GM18870 (cell line): Measurements from ENCODE around the gene COPRS.
"Not testable (repeated sequence)": the region's sequence is repeated elsewhere in the genome, so short reads cannot be mapped to it uniquely, and the experiment has no call there.

Experiments
- ATAC-seq: cut with Tn5 transposase; IDR thresholded peaks from one replicate; pipeline ENCODE4 v1.9.1; 2021; ENCODE audit warnings: moderate library complexity; ENCODE audit not compliant: unreplicated experiment

The COPRS gene

DNA sequence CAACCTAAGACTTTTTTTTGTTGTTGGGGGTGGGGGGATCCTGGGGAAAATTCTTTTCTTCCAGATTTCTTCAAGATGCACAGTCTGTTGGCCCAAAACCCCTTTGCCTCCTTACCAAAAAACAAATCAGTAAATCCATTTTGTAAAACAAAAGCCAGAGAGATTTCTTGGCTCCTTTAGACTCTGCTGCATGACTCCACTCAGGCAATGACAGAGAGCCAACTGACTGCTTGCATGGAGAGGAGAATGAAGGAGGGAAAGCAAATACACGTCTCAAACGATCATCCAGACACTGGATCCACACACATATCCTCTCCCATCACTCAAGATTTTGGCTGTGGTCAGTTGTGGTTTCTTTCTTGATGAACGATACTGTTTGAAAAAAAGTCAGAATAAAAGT, 13.8 kb downstream of the COPRS start:
- no peak for ATAC-seq

DNA sequence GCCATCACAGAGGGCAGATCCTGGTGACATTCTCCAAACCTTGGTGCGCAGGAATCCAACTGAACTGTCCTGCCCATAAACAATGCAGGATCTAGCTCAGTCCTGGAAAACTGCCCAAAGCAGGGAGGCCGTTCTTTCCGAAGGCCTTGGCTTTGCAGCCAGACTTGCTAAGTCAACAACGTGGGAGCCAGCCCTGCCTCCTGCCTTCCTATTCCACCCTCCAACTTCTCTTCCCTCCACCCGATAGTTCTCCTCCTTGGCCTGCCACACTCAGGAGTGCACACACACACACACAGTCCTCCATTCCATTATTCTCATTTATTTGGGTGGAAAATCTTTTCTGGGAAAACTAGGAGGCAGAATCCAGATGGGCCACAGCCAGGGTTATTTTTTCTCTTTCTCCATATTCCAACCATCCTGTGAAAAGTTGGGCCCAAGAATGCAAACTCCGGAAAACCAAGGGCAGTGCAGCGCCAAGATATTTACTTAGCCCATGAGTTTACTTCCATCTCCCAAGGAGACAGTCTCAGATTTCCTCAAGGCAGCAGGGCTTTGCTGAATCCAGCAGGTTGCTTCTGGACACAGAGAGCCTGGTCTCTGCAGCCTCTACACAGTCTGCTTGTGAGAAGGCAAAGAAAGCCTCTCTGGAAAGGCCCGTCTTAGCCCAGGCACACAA, 15.8 kb downstream of the COPRS start:
- no peak for ATAC-seq

DNA sequence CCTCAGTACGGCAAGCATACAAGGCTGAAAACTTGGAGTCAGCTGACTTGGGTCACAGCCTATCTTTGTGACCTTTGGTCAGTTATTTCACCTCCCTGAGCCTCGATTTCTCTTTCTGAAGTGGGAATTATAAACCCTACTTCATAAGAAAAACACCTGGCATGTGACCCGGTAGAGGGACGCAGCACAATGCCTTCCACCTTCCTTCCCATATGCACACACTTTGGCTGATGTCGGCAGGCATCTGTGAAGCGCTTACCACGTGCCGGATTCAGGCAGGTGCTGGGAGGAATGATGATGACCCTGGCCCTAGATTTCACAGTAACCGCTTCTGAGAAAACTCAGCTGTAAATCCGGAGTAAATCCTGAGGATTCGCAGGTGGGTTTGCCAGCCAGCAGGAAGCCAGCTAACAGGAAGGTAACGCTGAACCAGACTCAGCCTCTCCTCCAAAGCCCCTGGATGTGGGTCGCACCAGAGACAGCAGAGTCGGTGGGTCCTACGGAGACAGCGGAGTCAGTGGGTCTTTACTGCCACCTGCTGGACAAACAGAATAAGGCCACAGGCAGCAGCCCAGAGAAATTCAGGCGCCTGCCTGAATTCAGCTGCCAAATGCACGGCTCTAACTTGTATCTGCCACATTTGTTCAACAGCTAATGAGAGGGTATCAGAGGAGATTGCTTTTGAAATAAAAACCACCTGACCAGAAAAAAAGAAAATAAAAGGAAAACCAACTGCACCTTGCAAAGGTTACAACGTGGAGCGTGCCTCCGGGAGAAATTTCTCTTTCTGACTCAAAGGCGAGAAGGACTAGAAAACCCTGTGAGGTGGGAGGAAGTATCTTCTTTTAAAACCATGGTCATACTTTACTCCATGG, 16.6 kb downstream of the COPRS start:
- no peak for ATAC-seq

DNA sequence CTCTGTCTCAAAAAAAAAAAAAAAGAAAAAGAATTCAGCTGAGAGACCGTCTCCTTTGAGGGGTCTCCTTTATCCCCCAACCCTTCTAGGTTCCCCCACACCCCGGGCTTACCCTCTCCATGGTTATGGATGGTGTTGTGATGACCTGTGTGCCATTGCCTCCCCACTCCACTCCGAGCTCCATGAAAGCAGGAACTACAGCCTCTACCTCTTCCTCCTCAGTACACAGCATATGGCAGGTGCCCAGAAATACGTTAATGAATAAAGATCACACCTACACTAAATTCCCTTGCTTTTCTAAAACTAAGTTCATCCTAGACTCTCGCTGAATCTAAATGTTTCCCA, 17.2 kb downstream of the COPRS start:
- no peak for ATAC-seq

DNA sequence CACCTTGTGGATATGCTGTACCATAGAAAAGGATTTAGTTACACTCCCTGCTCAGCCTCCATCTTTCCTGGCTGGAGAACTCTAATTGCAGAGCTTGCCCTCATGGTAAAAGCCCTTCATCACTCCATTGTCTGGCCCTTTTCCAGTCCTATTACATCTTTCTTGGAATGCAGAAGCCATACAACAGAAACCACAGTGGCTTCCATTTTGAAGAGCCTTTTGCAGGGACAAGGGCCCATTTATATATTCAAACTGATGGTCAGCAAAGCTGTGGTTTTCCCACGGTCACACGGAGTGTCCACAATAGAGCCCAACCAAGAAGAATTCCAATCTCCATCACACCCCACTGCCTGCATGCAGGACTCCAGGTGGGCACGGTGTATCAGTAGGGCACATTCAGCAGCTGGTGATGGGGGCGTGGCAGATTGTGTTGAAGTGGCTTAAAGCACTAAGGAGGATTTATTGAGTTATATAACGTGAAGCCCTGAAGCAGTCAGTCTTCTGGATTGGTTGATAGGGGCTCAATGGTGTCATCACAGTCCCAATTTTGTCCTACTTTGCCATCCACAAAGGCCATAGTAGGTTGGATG, 20.3 kb downstream of the COPRS start:
- ATAC-seq = no peak

DNA sequence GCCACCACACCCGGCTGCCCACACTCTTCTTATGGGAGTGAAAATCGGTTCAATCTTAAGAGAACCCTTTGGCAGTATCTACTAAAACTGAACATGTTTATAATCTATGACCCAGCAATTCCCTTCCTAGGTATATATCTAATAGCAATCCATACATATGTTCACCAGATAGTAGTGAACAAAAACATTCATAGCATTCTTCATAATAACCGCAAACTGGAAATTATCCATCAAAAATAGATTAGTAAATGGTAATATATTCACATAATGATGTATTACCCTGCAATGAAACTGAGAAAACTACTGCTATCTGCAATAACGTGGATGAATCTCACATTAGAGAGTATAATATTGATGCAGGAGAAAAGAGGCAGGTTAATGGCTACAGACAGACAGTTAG, 23.1 kb downstream of the COPRS start:
- ATAC-seq = no peak

DNA sequence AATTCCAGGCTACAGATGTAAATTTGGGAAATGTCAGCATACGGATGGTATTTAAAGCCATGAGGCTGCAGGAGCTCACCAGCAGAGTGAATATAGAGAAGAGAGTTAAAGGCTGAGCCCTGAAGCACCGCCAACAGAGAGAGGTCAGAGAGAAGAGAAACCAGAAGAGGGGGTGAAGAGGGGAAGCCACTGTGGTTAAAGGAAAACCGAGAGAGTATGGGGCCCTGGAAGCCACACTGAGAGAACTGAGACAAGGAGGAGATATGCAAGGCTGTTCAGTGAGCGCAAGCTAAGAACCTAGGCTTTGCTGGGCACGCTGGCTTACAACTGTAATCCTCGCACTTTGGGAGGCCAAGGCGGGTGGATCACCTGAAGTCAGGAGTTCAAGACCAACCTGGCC, 24.6 kb downstream of the COPRS start:
- ATAC-seq = peak; percentile 47

DNA sequence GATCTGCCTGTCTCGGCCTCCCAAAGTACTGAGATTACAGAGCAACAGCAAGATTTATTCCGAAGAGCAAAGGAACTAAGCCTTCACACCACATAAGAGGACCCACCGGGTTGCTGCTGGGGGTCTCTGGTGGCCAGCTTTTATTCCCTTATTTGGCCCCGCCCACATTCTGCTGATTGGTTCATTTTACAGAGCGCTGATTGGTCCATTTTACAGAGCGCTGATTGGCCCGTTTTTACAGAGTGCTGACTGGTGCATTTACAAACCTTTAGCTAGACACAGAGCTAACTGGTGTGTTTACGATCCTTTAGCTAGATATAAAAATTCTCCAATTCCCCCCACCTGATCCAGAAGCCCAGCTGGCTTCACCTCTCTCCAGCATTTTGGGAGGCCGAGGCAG, 26.3 kb downstream of the COPRS start:
- ATAC-seq = no peak

DNA sequence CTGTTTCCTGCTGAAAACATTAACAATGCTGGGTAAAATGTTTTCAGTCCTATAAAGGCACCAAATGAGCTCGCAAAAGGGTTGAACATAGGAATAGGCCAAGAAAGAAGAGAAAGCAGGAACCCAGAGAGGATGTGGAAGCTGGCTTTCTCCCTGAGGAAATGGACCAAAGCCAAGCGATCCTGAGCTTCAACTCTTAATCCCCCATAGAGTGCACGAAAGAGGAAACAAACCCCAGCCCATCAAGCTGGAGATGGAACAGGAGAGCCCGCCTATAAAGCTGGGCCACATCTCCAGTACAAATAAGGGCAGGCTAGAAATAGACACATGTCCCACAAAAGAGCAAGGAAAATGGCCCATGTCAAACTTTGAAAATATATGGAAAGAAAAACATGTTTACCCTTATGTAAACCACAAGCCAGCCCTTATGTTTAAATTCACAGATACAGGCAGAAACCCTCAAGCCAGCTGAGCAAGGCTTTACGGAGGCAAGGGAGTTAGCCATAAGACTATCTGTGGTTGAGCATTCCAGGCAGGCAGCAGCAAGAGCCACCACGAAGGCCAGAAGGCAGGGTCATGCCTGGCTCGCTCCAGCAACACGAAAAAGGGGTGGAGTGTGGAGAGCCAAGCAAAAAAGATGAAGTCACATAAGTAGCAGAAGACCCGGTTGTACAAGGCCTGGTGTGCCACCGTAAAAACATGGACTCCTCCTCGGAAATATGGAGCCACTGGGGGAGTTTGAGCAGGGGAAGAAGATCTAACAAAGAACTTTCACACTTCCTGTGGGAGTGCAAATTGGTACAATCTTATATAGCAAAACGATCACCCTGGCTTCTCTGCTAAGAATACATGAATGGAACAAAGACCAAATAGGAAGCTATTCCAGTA, 27.8 kb downstream of the COPRS start:
- ATAC-seq = no peak

DNA sequence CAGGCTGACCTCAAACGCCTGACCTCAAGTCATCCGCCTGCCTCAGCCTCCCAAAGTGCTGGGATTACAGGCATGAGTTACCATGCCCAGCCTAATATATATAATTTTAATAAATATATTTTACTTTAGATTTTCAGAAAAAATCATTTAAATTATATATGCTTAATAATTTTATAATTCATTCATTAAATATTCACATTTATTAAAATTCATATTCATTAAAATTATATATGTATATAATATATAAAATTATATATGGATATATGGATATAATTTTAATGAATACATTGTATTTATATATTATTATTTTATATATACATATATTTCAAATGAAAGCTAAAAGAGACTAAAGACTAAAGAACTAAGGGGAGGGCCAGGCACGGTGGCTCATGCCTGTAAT, 29.4 kb downstream of the COPRS start:
- no peak for ATAC-seq

DNA sequence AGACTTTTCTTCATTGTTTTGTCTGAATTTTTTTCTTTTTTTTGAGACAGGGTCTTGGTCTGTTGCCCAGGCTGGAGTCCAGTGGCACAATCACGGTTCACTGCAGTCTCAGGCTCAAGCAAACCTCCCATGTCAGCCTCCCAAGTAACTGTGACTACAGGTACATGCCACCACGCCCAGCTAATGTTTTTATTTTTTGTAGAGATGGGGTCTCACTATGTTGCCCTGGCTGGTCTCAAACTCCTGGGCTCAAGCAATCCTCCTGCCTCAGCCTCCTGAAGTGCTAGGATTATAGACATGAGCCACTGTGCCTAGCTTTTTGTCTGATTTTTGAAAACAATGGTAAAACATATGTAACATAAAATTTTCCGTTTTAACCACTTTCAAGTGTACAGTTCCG, 30.1 kb downstream of the COPRS start:
- not testable (repeated sequence) for ATAC-seq

DNA sequence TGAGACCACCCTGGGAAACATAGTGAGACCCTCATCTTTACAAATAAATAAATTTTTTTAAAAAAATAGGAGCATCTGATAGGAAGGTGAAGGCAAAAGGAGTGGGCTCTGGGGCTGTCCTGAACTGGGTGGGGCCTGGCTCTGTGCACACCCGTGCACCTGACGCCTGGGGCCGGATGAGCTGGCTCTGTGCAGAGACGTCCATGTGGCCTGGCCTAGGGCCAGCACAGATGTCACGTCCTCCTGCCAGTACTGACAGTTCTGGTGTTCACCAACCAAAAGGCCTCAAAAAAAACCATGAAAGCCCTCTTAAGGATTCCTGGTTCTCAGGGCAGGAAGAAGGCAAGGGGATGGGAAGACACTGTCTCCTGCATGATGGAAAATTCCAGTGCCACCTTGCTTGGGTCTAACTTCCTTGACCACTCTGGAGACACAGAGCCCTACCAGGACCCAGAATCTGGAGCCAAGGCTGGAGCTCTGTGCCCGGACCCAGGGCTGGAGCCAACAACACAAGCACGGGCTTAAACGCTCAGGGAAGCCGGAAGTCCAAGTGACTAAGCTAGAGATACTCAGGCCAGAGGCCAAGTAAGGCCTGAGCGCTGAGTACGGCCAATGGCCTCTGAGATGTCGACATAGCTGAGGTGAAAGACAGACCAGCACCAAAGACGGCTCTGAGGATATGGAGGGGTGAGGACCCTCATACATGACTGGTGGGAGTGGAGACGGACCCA, 32.9 kb downstream of the COPRS start:
- ATAC-seq = no peak

DNA sequence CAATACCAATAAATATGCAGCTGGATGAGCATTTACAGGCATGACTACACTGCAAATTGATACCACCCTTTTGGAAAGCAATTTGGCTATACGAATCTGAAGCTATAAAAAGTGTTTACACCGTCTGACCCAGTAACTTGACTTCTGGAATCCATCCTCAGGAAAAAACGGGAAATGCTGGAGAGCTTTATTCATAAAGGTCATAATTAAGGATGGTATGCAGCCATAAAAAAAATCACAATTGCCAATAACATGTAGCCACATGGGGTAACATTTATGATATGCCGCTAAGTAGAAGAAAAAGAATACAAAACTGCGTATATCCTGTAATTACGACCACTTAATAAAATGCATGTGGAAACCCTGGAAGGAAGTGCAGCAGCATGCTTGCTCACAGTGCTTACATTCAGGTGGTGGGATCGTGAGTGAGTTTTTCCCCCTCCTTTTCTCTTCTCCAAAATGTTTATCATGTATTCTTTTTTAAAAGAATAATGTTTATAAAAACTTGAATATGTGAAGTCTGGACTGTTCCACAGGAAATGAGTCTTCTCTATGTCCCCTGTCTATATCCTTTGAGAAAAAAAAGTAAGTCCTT, 34.2 kb downstream of the COPRS start:
- no peak for ATAC-seq

DNA sequence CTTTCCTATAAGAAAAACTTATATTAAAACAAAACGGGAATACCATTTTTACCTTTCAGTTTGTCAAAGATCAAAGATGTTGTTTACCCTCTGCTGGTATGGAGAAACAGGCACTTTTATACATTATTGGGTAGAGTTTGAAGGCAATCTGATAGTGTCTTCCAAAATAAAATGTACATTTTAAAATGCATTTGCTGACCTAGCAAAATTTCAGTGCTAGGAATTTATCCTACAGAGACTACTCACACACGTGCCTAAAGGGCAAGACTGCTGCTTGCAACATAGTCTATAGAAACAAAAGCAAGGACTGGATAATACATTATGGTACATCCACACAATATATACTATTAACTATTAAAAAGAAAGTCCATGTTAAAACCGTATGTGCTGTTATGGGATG, 36.0 kb downstream of the COPRS start:
- no peak for ATAC-seq

DNA sequence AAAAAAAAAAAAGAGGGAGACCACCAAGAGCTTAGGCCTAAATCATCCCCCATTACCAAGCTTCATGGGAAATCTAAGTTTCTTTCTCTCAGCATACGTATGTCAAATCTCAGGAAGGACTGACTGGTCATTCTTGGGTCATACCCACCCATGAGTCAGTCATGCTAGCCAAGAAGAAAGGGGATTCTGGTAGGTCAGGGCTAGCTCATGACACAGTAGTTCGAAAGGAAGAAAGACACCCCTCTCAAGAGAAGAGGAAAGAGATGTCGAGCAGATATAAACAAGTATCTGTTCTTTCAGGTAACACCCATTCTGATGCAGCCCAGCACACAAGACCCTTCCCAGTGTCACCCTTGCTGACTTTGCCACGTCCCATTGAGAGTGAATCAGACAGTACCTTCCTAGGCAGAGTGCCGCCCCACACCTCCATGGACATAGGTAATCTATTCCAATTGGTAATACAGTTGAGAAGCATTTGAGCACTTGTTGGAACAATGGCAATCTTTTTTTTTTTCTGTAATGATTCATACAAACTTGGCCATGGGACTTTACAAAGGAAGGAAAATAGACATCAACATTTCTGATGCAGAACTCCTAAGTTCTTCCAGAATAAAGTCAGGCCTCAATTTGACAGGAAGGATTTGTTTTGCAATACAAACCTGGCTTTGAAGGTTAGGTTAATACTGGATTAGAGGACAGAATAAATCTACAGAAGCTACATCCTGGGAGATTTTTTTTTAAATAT, 38.2 kb downstream of the COPRS start:
- no peak for ATAC-seq

DNA sequence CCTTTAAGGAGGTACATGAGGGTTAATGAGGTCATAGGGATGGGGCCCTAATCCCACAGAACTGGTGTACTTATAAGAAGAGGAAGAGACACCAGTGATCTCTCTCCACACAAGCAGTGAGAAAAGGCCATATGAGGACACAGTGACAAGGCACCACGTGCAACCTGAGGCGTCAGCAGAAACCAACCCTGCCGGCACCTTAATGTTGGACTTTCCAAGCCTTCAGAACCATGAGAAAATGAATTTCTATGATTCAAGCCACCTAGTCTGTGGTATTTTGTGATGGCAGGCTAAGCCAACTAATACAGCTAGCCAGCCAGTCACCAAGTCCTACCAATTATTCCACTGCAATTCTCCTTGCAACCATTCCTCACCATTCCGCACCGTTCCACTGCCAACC, 39.5 kb downstream of the COPRS start:
- no peak for ATAC-seq

DNA sequence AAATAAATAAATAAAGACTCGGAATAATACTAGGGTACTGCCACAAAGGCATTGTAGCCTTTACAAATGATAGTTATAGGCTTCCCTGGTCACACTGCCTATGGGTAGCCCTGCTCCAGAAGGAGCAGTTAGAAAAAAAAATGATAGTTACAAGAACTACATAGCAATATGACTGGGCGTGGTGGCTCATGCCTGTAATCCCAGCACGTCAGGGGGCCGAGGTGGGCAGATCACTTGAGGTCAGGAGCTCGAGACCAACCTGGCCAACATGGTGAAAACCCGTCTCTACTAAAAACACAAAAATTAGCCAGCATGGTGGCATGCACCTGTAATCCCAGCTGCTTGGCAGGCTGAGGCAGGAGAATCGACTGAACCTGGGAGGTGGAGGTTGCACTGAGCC, 40.2 kb downstream of the COPRS start:
- ATAC-seq = not testable (repeated sequence)

DNA sequence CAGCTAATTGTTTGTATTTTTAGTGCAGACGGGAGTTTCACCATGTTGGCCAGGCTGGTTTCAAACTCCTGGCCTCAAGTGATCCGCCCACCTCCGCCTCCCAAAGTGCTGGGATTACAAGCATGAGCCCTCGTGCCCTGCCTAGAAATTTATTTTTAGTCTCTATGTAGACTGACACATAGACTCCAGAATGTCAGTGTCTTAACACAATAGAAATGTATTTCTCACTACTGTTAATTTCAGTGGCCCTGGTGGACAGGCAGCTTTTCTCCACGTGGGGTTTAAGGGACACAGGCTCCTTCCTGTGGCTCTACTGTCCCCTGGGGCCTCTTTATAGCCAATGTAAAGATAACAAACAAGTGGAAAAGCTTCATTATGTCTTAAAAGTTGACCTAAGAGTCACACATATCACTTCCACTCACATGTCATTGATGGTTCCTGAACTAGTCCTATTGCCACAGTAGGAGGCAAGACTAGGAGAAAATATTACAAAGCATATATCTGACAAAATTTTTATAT, 43.8 kb downstream of the COPRS start:
- no peak for ATAC-seq

DNA sequence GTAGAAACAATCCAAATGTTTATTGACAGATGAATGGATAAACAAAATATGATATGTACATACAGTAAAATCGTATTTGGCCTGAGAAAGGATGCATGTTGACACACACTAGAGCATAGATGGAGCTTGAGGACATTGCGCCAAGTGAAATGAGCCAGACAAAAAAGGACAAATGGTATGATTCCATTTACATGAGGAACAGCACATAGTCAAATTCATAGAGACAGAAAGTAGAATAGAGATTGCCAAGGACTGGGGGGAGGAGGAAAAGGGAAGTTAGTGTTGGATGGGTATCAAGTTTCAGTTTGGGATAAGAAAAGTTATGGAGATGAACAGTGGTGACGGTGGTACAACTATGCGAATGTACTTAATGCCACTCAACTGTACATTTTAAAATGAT, 47.9 kb downstream of the COPRS start:
- ATAC-seq = no peak
